Colonic mucosa (tissue), 4 donors: ENCODE data around the gene NECTIN1. TPM values are rescaled to one million over a fixed set of nuclear protein-coding genes. Genes with fewer than 3 reads are reported as not detected.

Source experiments
- DNase-seq: peaks from one replicate; pipeline ENCODE4 v3.0.0-alpha.2; 2020
- H3K27ac ChIP-seq: fragments of 200-600 bp; one replicate; pipeline ENCODE4 v1.8.0; 2021
- H3K27me3 ChIP-seq: fragments of 200-600 bp; one replicate; pipeline ENCODE4 v1.8.0; 2021
- H3K36me3 ChIP-seq: fragments of 200-600 bp; one replicate; pipeline ENCODE4 v1.8.0; 2021
- H3K4me1 ChIP-seq: fragments of 200-600 bp; one replicate; pipeline ENCODE4 v1.8.0; 2021; ENCODE audit warnings: mild to moderate bottlenecking
- H3K4me3 ChIP-seq: fragments of 200-600 bp; one replicate; pipeline ENCODE4 v1.8.0; 2021
- H3K9ac ChIP-seq, 2 donors: one replicate each; pipeline ENCODE4 v1.7.0; 2013; ENCODE audit warnings: control low read depth in 2 of 2, low read depth in 2 of 2, low read length in 2 of 2
- H3K9me3 ChIP-seq: fragments of 200-600 bp; one replicate; pipeline ENCODE4 v1.8.0; 2021
- intact Hi-C: fragments of 100-400 bp; cut with DNase I; formaldehyde crosslinking; loops from one replicate; pipeline ENCODE4 v1.14.1; 2022
- total RNA-seq, 2 donors: library from RNA; stranded (reverse); fragmentation: NEBNext Ultra II Directional in 1 of 2; extraction: Animal tissue kit (Norgen Biotek cat#: 25700) in 1 of 2; gene quantifications; one replicate each; pipeline ENCODE4 v1.2.1, GENCODE V29; 2021
- TF ChIP-seq, protein P1 (sequence below): fragments of 200-600 bp; IDR thresholded peaks from one replicate; pipeline ENCODE4 v1.8.0; 2022; ENCODE audit warnings: antibody characterized with exemption, mild to moderate bottlenecking
- donor health status: healthy.
- donor health status: DM: no; HTN: no; CAD: no.
- donor health status: DM: no; HTN: no; CAD: no.

The NECTIN1 gene
- total RNA-seq, 2 donors from 2014 or later: 53.0 to 59.9 TPM

DNA sequence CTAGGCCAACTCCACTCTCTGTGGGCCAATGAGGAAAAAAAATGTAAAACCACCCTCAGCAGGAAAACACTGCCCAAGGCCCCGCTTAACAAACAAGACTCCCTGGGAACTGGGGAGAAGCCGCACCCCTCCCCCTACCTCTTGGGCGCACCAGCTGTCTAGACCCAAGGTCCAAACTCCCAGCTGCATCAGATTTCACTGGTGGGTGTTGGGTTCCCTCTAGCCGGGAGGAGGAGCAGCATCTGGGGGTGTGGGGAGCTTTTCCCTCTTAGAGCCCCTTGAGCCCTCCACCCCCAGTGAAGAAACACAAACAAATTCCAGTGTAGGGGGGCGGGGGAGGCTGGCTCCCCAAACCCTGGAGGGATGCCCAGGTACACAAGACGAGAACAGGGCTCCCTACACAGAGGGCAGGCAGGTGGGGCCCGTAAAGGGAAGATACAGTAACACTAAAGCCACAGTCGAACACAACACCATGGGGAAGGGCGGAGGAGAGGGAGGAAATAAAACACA lies 64.9 kb downstream of the NECTIN1 start:
- H3K27ac ChIP-seq: no peak overlapping the region
- intact Hi-C loops: loop anchor here (10.0 kb wide), 1 partner anchor 351 kb away; no protein-coding TSS in a partner anchor
- H3K4me1 ChIP-seq: no peaks in the 10 kb centered on the region
- TF ChIP-seq, protein P1, sequence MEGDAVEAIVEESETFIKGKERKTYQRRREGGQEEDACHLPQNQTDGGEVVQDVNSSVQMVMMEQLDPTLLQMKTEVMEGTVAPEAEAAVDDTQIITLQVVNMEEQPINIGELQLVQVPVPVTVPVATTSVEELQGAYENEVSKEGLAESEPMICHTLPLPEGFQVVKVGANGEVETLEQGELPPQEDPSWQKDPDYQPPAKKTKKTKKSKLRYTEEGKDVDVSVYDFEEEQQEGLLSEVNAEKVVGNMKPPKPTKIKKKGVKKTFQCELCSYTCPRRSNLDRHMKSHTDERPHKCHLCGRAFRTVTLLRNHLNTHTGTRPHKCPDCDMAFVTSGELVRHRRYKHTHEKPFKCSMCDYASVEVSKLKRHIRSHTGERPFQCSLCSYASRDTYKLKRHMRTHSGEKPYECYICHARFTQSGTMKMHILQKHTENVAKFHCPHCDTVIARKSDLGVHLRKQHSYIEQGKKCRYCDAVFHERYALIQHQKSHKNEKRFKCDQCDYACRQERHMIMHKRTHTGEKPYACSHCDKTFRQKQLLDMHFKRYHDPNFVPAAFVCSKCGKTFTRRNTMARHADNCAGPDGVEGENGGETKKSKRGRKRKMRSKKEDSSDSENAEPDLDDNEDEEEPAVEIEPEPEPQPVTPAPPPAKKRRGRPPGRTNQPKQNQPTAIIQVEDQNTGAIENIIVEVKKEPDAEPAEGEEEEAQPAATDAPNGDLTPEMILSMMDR: no peak
- H3K9ac ChIP-seq: no peak overlapping the region
- H3K4me3 ChIP-seq: no peak overlapping the region
- H3K36me3 ChIP-seq: no peaks in the 10 kb centered on the region
- DNase-seq: peak; percentile 38
- no peaks in the 10 kb centered on the region for H3K27me3 ChIP-seq
- H3K9me3 ChIP-seq: no peaks in the 10 kb centered on the region

DNA sequence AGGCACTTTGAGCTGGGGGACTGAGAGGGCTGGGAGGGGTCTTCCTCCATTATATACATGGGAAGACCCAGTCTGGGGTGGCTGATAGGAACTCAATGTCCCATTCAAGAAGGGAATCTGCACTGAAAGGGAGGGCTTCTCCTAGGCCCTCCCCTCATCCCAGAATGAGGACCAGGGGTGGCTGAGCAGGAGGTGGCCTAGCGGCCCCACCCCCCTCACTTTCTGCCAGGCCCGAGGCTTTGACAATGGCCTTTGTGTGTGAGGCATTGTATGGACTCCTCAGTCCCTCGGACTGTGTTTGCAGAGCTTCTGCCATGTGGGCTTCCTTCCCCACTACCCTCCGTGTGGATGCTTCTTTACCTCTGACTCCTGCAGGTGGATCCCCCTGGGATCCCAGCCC lies 65.7 kb downstream of the NECTIN1 start:
- H3K27me3 ChIP-seq: no peaks in the 10 kb centered on the region
- H3K9me3 ChIP-seq: no peaks in the 10 kb centered on the region
- no peak for DNase-seq
- no peak overlapping the region for H3K9ac ChIP-seq
- no peaks in the 10 kb centered on the region for H3K36me3 ChIP-seq
- TF ChIP-seq, protein P1: no peak
- H3K27ac ChIP-seq: no peak overlapping the region
- intact Hi-C loops: loop anchor here (10.0 kb wide), 1 partner anchor 352 kb away; no protein-coding TSS in a partner anchor
- no peak overlapping the region for H3K4me3 ChIP-seq
- no peaks in the 10 kb centered on the region for H3K4me1 ChIP-seq

DNA sequence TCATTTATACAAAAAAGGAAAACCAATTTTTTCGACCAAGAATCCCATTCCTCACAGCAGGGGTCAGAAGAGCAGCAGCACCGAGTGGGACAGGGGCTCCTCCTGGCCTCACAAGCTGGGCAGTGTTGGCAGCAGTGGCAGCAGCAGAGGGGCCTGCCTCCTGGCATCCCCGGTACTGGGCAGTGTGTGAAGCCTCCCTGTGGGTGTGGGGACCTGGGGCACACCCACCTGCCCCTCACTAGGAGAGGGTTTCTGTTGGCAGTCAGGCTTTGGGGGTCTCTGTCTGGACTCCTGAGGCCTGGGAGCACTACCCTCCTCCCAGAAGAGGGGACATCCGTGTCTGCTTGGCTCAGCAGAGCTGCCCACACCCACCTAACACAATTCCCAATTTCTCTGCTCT lies 67.8 kb downstream of the NECTIN1 start:
- H3K36me3 ChIP-seq: no peaks in the 10 kb centered on the region
- H3K4me3 ChIP-seq: no peak overlapping the region
- intact Hi-C loops: loop anchor here (10.0 kb wide), 1 partner anchor 354 kb away; no protein-coding TSS in a partner anchor
- H3K4me1 ChIP-seq: no peaks in the 10 kb centered on the region
- no peaks in the 10 kb centered on the region for H3K27me3 ChIP-seq
- no peak for DNase-seq
- no peaks in the 10 kb centered on the region for H3K9me3 ChIP-seq
- TF ChIP-seq, protein P1: no peak
- no peak overlapping the region for H3K27ac ChIP-seq
- H3K9ac ChIP-seq: no peak overlapping the region

DNA sequence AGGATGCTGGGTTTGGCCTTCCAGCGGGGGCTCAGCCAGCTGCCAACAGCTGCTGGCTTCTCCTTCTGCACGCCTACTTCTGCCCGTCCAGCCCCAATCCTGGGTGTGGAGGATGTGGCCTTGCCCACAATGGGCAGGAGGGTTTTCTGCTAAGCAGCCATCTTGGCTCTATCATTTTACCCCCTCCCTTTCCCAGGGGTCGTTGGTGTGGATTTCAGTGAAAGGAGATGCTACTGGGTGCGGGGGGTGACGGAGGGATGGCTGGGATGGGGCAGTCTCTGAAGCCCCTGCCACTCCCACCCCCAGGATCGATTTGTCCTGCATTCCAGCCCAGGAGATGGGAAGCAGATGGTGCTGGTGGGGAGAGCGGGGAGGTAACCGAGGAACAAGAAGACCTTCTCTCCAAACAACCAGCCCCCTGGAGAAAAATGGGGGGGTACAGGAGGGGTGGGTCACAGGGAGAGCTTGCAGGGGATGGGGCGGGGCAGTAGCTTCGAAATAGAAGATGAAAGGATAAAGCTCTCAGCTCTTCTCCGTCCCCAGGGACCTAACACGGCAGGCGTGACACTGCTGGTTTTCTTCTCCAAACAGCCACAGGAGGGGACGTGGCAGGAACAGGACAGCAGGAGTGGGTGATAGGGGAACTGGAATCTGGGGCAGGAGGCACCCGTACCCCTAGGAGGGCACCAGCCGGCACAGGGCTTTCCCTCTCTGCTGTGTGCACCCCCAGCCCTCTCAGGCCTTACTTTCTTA lies 68.9 kb downstream of the NECTIN1 start:
- DNase-seq: no peak
- Histone ChIP-seq H3K9ac (no peak overlapping the region), H3K4me3 (no peak overlapping the region), H3K36me3 (no peaks in the 10 kb centered on the region), H3K9me3 (no peaks in the 10 kb centered on the region), H3K27ac (no peak overlapping the region), H3K4me1 (no peaks in the 10 kb centered on the region), H3K27me3 (no peaks in the 10 kb centered on the region)
- TF ChIP-seq, protein P1: no peak
- intact Hi-C loops: loop anchor here (10.0 kb wide), 1 partner anchor 355 kb away; no protein-coding TSS in a partner anchor

DNA sequence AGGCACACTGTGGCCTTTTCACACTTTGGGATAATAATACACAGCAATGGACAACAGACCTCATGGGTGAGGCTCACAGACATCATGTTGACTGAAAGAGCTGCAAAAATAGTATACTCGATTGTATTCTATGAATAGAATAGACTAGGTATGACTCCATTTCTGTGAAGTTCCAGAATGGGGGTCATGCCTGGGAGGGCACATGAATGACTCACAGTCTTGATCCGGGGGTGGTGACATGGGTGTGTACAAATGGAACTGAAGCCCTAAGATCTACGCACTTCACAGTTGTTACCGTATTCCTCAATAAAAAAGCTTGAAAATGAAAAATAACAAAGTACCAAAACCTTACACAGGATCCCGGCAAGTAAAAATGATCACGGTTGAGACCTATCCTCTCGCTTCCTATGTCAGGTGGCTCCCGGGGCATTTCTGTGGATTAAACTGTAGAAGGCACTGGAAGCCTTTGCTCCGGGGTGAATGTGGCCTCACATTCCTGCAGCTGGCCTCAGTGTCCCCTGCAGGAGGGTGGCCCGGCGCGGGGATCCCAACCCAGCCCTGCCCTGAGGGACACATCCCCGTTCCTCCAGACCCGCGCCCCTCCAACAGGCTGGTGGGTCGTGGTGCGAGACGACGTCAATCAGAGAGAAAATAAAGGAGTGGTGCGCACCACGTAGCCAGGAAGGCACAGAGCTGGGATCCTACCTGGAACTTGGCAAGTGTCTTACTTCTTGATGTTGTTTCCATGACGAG lies 75.9 kb downstream of the NECTIN1 start:
- Histone ChIP-seq H3K27me3 (no peaks in the 10 kb centered on the region), H3K4me3 (no peak overlapping the region), H3K4me1 (no peaks in the 10 kb centered on the region), H3K9ac (no peak overlapping the region), H3K9me3 (no peaks in the 10 kb centered on the region), H3K36me3 (no peaks in the 10 kb centered on the region), H3K27ac (no peak overlapping the region)
- intact Hi-C loops: no loop called here
- DNase-seq: no peak
- TF ChIP-seq, protein P1: no peak
